CD14-positive monocyte (primary cell): ENCODE data around the gene NCOA7. TPM values are rescaled to one million over a fixed set of nuclear protein-coding genes. Genes with fewer than 3 reads are reported as not detected.
"Not testable (repeated sequence)": the region's sequence is repeated elsewhere in the genome, so short reads cannot be mapped to it uniquely, and the experiment has no call there.

Experiments used
- DNase-seq, 3 donors: peaks; one replicate each; pipeline ENCODE4 v3.0.0-alpha.2; 2011 to 2022
- H2AFZ ChIP-seq: 2 replicates; pipeline ENCODE4 v1.6.0; 2012; ENCODE audit warnings: mild to moderate bottlenecking, low read depth, low read length, inconsistent platforms; ENCODE audit not compliant: insufficient read depth, poor library complexity, severe bottlenecking
- H3K27ac ChIP-seq, 2 donors: 1 replicate in 1 of 2; 2 replicates in 1 of 2; pipeline ENCODE4 v1.5.1; 2012 to 2013; ENCODE audit warnings: low read length in 2 of 2, control low read depth in 1 of 2, inconsistent platforms in 1 of 2, low read depth in 1 of 2, mild to moderate bottlenecking in 1 of 2
- H3K27me3 ChIP-seq, 2 donors: one replicate each; pipeline versions ENCODE4 v1.6.0 to v1.6.1; 2011 to 2013; ENCODE audit warnings: low read length in 2 of 2; ENCODE audit not compliant: control insufficient read depth in 2 of 2, insufficient read depth in 2 of 2
- H3K36me3 ChIP-seq, 2 donors: replicated peaks in 1 of 2; 1 replicate in 1 of 2; 2 replicates in 1 of 2; pipeline versions ENCODE4 v1.5.1 to v1.6.1; 2012 to 2013; ENCODE audit warnings: low read length in 2 of 2, control low read depth in 1 of 2, inconsistent platforms in 1 of 2, mild to moderate bottlenecking in 1 of 2; ENCODE audit not compliant: insufficient read depth in 2 of 2, control insufficient read depth in 1 of 2
- H3K4me1 ChIP-seq, 2 donors: 1 replicate in 1 of 2; 2 replicates in 1 of 2; pipeline versions ENCODE4 v1.5.1 to v1.6.1; 2012 to 2013; ENCODE audit warnings: low read length in 2 of 2, control low read depth in 1 of 2, inconsistent platforms in 1 of 2, mild to moderate bottlenecking in 1 of 2, moderate library complexity in 1 of 2; ENCODE audit not compliant: insufficient read depth in 2 of 2, control insufficient read depth in 1 of 2
- H3K4me2 ChIP-seq: replicated peaks from 2 replicates; pipeline ENCODE3; 2012; ENCODE audit warnings: low read length, moderate library complexity, mild to moderate bottlenecking; ENCODE audit not compliant: poor library complexity, severe bottlenecking; ENCODE audit errors: extremely low read depth
- H3K4me3 ChIP-seq, 3 experiments: fragments of 200-600 bp in 1 of 3; sonication (generic) in 1 of 3; replicated peaks in 1 of 3; 1 replicate in 2 of 3; 2 replicates in 1 of 3; pipeline ENCODE4 v1.5.1; 2011 to 2013; ENCODE audit warnings: low read length in 3 of 3, mild to moderate bottlenecking in 3 of 3, control low read depth in 2 of 3, low read depth in 2 of 3, inconsistent platforms in 1 of 3, moderate library complexity in 1 of 3
- H3K79me2 ChIP-seq: 2 replicates; pipeline ENCODE4 v1.6.0; 2012; ENCODE audit warnings: mild to moderate bottlenecking, control low read depth, inconsistent platforms, low read length, moderate library complexity; ENCODE audit not compliant: insufficient read depth
- H3K9ac ChIP-seq: 2 replicates; pipeline ENCODE4 v1.6.0; 2017; ENCODE audit warnings: low read length, mild to moderate bottlenecking; ENCODE audit not compliant: insufficient read depth, poor library complexity, severe bottlenecking
- H3K9me3 ChIP-seq, 2 donors: replicated peaks in 1 of 2; 1 replicate in 1 of 2; 2 replicates in 1 of 2; pipeline versions ENCODE4 v1.5.1 to v1.6.1; 2012 to 2013; ENCODE audit warnings: low read length in 2 of 2, control low read depth in 1 of 2; ENCODE audit not compliant: control insufficient read depth in 1 of 2, insufficient read depth in 1 of 2
- H4K20me1 ChIP-seq: 2 replicates; pipeline ENCODE4 v1.6.0; 2012; ENCODE audit warnings: mild to moderate bottlenecking, low read length, control low read depth, moderate library complexity; ENCODE audit not compliant: insufficient read depth
- H3K27ac Mint-ChIP-seq, 7 donors: one replicate each; pipeline ENCODE4 v1.8.0; 2020; ENCODE audit warnings: mild to moderate bottlenecking in 7 of 7, mixed read lengths in 7 of 7, moderate library complexity in 6 of 7, inconsistent platforms in 2 of 7
- H3K27me3 Mint-ChIP-seq, 3 donors: one replicate each; pipeline ENCODE4 v1.8.0; 2021 to 2022; ENCODE audit warnings: low read depth in 3 of 3, mild to moderate bottlenecking in 3 of 3, mixed read lengths in 3 of 3, moderate library complexity in 3 of 3, inconsistent platforms in 1 of 3
- H3K36me3 Mint-ChIP-seq, 2 donors: one replicate each; pipeline ENCODE4 v1.8.0; 2020; ENCODE audit warnings: mixed read lengths in 2 of 2, inconsistent platforms in 1 of 2, mild to moderate bottlenecking in 1 of 2
- H3K4me1 Mint-ChIP-seq: one replicate; pipeline ENCODE4 v1.8.0; 2020; ENCODE audit warnings: mild to moderate bottlenecking, mixed read lengths
- H3K4me3 Mint-ChIP-seq, 2 donors: one replicate each; pipeline ENCODE4 v1.8.0; 2020; ENCODE audit warnings: mild to moderate bottlenecking in 2 of 2, mixed read lengths in 2 of 2, moderate library complexity in 1 of 2
- H3K9me3 Mint-ChIP-seq, 7 donors: one replicate each; pipeline ENCODE4 v1.8.0; 2020 to 2022; ENCODE audit warnings: mixed read lengths in 7 of 7, mild to moderate bottlenecking in 6 of 7, moderate library complexity in 6 of 7, inconsistent platforms in 2 of 7
- WGBS: methylation state at CpG from one replicate; pipeline ENCODE4 v1.1.5; 2013; ENCODE audit warnings: missing lambda C conversion rate; ENCODE audit not compliant: insufficient coverage; 5-methylcytosine and 5-hydroxymethylcytosine counted together
- intact Hi-C, 2 donors: fragments of 100-400 bp; cut with micrococcal nuclease; formaldehyde crosslinking; loops; one replicate each; pipeline versions ENCODE4 v1.15.0 to v1.15.1; 2023
- polyA plus RNA-seq, 3 donors: library from polyadenylated mRNA; depleted of rRNA in 1 of 3; unstranded in 2 of 3; stranded (reverse) in 1 of 3; fragments of 300-500 nt in 2 of 3; fragments of >200 nt in 1 of 3; fragmentation: Illumina TruSeq in 2 of 3; gene quantifications; 1 replicate in 2 of 3; 2 replicates in 1 of 3; pipeline ENCODE4 v1.2.3, GENCODE V29; 2012 to 2021
- TF ChIP-seq, protein P1 (sequence below): fragments of 200-600 bp; IDR thresholded peaks from one replicate; pipeline ENCODE4 v1.8.0; 2022; ENCODE audit warnings: antibody characterized with exemption, mild to moderate bottlenecking

NCOA7 gene
- polyA plus RNA-seq, 3 donors = 8.3 to 21.9 (median 11.2) TPM

DNA sequence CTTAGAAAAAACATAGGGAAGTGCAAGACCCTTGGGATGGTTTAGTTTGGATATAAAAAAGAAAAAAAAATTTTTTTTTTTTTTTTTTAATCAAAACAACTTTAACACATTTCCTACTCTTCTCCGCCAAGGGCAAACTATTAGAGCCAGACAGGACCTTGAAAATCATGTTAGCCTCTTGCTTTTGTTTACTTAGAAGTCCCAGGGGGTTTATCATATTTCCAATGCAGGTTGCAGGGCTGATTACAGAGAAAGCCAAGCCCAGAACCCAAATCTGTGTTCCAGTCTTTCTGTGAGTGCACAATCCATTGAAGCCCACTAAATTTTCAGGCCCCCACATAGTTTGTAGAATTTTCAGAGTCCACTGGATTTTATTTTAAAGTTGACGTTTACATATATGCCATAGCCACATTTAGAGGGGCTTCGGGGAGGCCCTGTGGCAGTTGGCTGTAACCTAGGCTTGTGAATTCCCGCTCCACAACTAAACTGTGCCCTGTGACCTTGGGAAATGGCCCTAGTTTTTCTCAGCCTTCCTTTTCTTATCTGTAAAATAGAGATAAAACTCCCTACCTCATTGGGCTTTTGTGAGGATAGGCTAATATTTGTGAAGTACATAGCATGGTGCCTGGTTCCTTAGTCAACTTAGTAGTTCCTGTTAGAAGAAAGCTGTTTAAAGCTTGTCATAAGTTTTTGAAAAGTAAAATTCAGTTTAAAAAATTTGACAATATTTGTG lies 55.7 kb downstream of the NCOA7 start:
- Mint-ChIP-seq H3K36me3 (peaks cover 3 to 4% of the 10 kb centered on the region in 2 donors), H3K27me3 (no peaks in the 10 kb centered on the region), H3K4me3 (no peak overlapping the region), H3K4me1 (peaks cover 31% of the 10 kb centered on the region), H3K27ac (no peak overlapping the region), H3K9me3 (no peaks in the 10 kb centered on the region)
- Histone ChIP-seq H3K27me3 (no peaks in the 10 kb centered on the region), H3K36me3 (no peaks in the 10 kb centered on the region), H3K27ac (no peak overlapping the region), H3K79me2 (peaks cover 19% of the 10 kb centered on the region), H2AFZ (no peak overlapping the region), H4K20me1 (no peaks in the 10 kb centered on the region), H3K9ac (no peak overlapping the region), H3K9me3 (no peaks in the 10 kb centered on the region), H3K4me1 (peaks cover 14 to 34% of the 10 kb centered on the region in 2 donors), H3K4me3 (no peak overlapping the region), H3K4me2 (no peak overlapping the region)
- no peak for DNase-seq
- TF ChIP-seq, protein P1, sequence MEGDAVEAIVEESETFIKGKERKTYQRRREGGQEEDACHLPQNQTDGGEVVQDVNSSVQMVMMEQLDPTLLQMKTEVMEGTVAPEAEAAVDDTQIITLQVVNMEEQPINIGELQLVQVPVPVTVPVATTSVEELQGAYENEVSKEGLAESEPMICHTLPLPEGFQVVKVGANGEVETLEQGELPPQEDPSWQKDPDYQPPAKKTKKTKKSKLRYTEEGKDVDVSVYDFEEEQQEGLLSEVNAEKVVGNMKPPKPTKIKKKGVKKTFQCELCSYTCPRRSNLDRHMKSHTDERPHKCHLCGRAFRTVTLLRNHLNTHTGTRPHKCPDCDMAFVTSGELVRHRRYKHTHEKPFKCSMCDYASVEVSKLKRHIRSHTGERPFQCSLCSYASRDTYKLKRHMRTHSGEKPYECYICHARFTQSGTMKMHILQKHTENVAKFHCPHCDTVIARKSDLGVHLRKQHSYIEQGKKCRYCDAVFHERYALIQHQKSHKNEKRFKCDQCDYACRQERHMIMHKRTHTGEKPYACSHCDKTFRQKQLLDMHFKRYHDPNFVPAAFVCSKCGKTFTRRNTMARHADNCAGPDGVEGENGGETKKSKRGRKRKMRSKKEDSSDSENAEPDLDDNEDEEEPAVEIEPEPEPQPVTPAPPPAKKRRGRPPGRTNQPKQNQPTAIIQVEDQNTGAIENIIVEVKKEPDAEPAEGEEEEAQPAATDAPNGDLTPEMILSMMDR = no peak
- WGBS = no CpG with 5 or more reads among the region's 4 CpGs
- intact Hi-C loops = loop anchor here in 1 of 2 donors (10.0 kb wide), 1 partner anchor 52 kb away; the partner anchor contains the start of gene NCOA7

DNA sequence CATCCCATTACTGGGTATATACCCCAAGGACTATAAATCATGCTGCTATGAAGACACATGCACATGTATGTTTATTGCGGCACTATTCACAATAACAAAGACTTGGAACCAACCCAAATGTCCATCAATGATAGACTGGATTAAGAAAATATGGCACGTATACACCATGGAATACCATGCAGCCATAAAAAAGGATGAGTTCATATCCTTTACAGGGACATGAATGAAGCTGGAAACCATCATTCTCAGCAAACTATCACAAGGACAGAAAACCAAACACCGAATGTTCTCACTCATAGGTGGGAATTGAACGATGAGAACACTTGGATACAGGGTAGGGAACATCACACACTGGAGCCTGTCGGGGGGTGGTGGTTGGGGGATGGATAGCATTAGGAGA lies 57.5 kb downstream of the NCOA7 start:
- H3K27me3 Mint-ChIP-seq, H3K27me3 ChIP-seq, H3K36me3 ChIP-seq, H3K4me2 ChIP-seq, DNase-seq, H3K9me3 Mint-ChIP-seq, H3K36me3 Mint-ChIP-seq, H3K9ac ChIP-seq, H4K20me1 ChIP-seq, H3K9me3 ChIP-seq, H3K4me3 Mint-ChIP-seq, H3K27ac ChIP-seq, H2AFZ ChIP-seq, H3K4me3 ChIP-seq: not testable (repeated sequence)
- intact Hi-C loops = loop anchor here in 1 of 2 donors (10.0 kb wide), 1 partner anchor 53 kb away; the partner anchor contains the start of gene NCOA7
- WGBS = no CpG with 5 or more reads among the region's 5 CpGs
- Histone ChIP-seq H3K79me2 (peaks cover 19% of the 10 kb centered on the region), H3K4me1 (peaks cover 14 to 32% of the 10 kb centered on the region in 2 donors)
- peaks cover 31% of the 10 kb centered on the region for H3K4me1 Mint-ChIP-seq
- H3K27ac Mint-ChIP-seq = peak overlapping the region in 1 of 7 donors; percentile 50
